T-helper 2 cell treated with Interferon-gamma antibody and Interleukin-4, amounts not matched to agents 100 ng/mL and 5 ng/mL, for 36 hours (primary cell): ENCODE measurements around the gene FAM114A1. TPM values are rescaled to one million over a fixed set of nuclear protein-coding genes. Genes with fewer than 3 reads are reported as not detected.

Source experiments
- intact Hi-C: fragments of 100-400 bp; cut with micrococcal nuclease; formaldehyde crosslinking; loops from one replicate; pipeline ENCODE4 v1.15.1; 2023
- total RNA-seq: library from RNA; stranded (reverse); gene quantifications from 2 replicates; pipeline ENCODE4 v1.2.3, GENCODE V29; 2022

Gene FAM114A1
- total RNA-seq: 0.07 and 0.09 TPM in 2 replicates

- intact Hi-C loops: no loop called here
Measured at GRCh38 chr4:38867478-38868058, at the start of gene FAM114A1. FAM114A1 (plus strand) TSS chr4:38867806; CDS start chr4:38878079, 10,273 bp downstream.

GRCh38 chr4:38818441-38818976 is 49.1 kb upstream of the FAM114A1 start:
- intact Hi-C loops: no loop called here

GRCh38 chr4:38819569-38819968 is 48.0 kb upstream of the FAM114A1 start:
- intact Hi-C loops: no loop called here

GRCh38 chr4:38820329-38821061 is 47.1 kb upstream of the FAM114A1 start:
- intact Hi-C loops: no loop called here

- intact Hi-C loops: no loop called here
Measured at GRCh38 chr4:38821739-38822138, 45.9 kb upstream of the FAM114A1 start.

- intact Hi-C loops: no loop called here
Measured at GRCh38 chr4:38822748-38823303, 44.8 kb upstream of the FAM114A1 start.

- intact Hi-C loops: no loop called here
Measured at GRCh38 chr4:38823766-38824165, 43.8 kb upstream of the FAM114A1 start.

GRCh38 chr4:38829237-38829636 is 38.4 kb upstream of the FAM114A1 start:
- intact Hi-C loops: no loop called here

- intact Hi-C loops: no loop called here
Measured at GRCh38 chr4:38831653-38832052, 36.0 kb upstream of the FAM114A1 start.

- intact Hi-C loops: no loop called here
Measured at GRCh38 chr4:38832206-38832605, 35.4 kb upstream of the FAM114A1 start.

- intact Hi-C loops: no loop called here
Measured at GRCh38 chr4:38832624-38833528, 34.7 kb upstream of the FAM114A1 start.

GRCh38 chr4:38834570-38834969 is 33.0 kb upstream of the FAM114A1 start:
- intact Hi-C loops: no loop called here

- intact Hi-C loops: no loop called here
Measured at GRCh38 chr4:38837334-38837733, 30.3 kb upstream of the FAM114A1 start.

GRCh38 chr4:38837849-38838248 is 29.8 kb upstream of the FAM114A1 start:
- intact Hi-C loops: no loop called here

- intact Hi-C loops: no loop called here
Measured at GRCh38 chr4:38842994-38843393, 24.6 kb upstream of the FAM114A1 start.

GRCh38 chr4:38846015-38846414 is 21.6 kb upstream of the FAM114A1 start:
- intact Hi-C loops: no loop called here

GRCh38 chr4:38855466-38855865 is 12.1 kb upstream of the FAM114A1 start:
- intact Hi-C loops: loop anchor here (10.0 kb wide), 1 partner anchor 791 kb away; no protein-coding TSS in a partner anchor

- intact Hi-C loops: loop anchor here (1.0 to 10.0 kb wide), 4 partner anchors 51 to 791 kb away; no protein-coding TSS in a partner anchor
Measured at GRCh38 chr4:38856046-38856445, 11.6 kb upstream of the FAM114A1 start.

- intact Hi-C loops: loop anchor here (1.0 to 10.0 kb wide), 4 partner anchors 51 to 792 kb away; no protein-coding TSS in a partner anchor
Measured at GRCh38 chr4:38856524-38857337, 10.9 kb upstream of the FAM114A1 start, which contains the start of gene TLR6. TLR6 (minus strand) TSS chr4:38856817; CDS start chr4:38829473, 27,344 bp downstream.
